Measurements from ENCODE around the gene HADH. TPM values are rescaled to one million over a fixed set of nuclear protein-coding genes. Genes with fewer than 3 reads are reported as not detected.
A peak's percentile ranks its signal among the peaks of the same experiment; 100 is the strongest.

HADH gene
- total RNA-seq, 1 experiment from 2014 or later, result 69.5 TPM

GRCh38 chr4:108055787-108056186, 66.1 kb downstream of the HADH start:
- ChIA-PET POLR2A (ENCODE audit: low non-redundant PET) (no interaction called here), CTCF (no interaction called here)
- no TSS peak for BruUV-seq (replicated peaks)
- no peak overlapping the region for H3K27ac ChIP-seq (ENCODE audit: low read depth, low read length, poor library complexity, severe bottlenecking)
- no peaks in the 10 kb centered on the region for H3K27me3 ChIP-seq (replicated peaks; ENCODE audit: insufficient read depth, low read depth, low read length, poor library complexity)
- TF ChIP-seq CTCF (conservative IDR thresholded peaks at IDR 0.05; ENCODE audit: low read depth, low read length) (no peak), EZH2 (IDR thresholded peaks at IDR 0.05; ENCODE audit: borderline replicate concordance, low read depth, low read length, poor library complexity, severe bottlenecking) (no peak)
- H3K4me3 ChIP-seq (ENCODE audit: low read depth, low read length, poor library complexity, severe bottlenecking), result no peak overlapping the region
- no peaks in the 10 kb centered on the region for H3K9me3 ChIP-seq (ENCODE audit: low read depth, low read length, poor library complexity, severe bottlenecking)
- no peak for DNase-seq (ENCODE audit: low spot score)
- no peaks in the 10 kb centered on the region for H3K36me3 ChIP-seq (ENCODE audit: insufficient read depth, low read length, poor library complexity, severe bottlenecking)
- no peaks in the 10 kb centered on the region for H3K4me1 ChIP-seq (ENCODE audit: insufficient read depth, low read length, poor library complexity, severe bottlenecking)
- intact Hi-C loops (cut with micrococcal nuclease; ENCODE audit: unreplicated experiment), result no loop called here

DNA sequence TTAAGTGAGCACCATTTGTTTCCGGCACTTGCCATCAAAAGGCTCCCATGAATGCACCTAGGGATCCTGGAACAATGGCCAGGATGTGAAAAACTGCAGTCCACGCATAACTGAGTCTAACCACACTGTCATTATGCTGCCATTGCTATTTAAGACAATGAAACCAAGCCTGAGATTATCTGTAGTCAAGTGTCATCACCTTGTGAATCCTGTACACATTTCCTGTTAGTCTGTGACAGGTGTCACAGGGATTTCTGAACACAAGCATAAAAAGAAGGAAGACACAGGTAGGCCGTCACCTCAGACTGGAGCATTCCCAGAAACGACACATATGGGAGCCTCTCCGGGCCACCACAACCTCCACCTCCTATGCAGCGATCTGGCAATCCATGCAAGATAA, 66.7 kb downstream of the HADH start:
- no TSS peak for BruUV-seq (replicated peaks)
- CTCF ChIA-PET, result no interaction called here
- H3K4me1 ChIP-seq (ENCODE audit: insufficient read depth, low read length, poor library complexity, severe bottlenecking), result no peaks in the 10 kb centered on the region
- H3K4me3 ChIP-seq (ENCODE audit: low read depth, low read length, poor library complexity, severe bottlenecking), result no peak overlapping the region
- no peaks in the 10 kb centered on the region for H3K36me3 ChIP-seq (ENCODE audit: insufficient read depth, low read length, poor library complexity, severe bottlenecking)
- no peaks in the 10 kb centered on the region for H3K27me3 ChIP-seq (replicated peaks; ENCODE audit: insufficient read depth, low read depth, low read length, poor library complexity)
- POLR2A ChIA-PET (ENCODE audit: low non-redundant PET), result no interaction called here
- no peak for DNase-seq (ENCODE audit: low spot score)
- no peaks in the 10 kb centered on the region for H3K9me3 ChIP-seq (ENCODE audit: low read depth, low read length, poor library complexity, severe bottlenecking)
- intact Hi-C loops (cut with micrococcal nuclease; ENCODE audit: unreplicated experiment), result no loop called here
- H3K27ac ChIP-seq (ENCODE audit: low read depth, low read length, poor library complexity, severe bottlenecking), result no peak overlapping the region
- no peak for TF ChIP-seq EZH2 (IDR thresholded peaks at IDR 0.05; ENCODE audit: borderline replicate concordance, low read depth, low read length, poor library complexity, severe bottlenecking)

DNA sequence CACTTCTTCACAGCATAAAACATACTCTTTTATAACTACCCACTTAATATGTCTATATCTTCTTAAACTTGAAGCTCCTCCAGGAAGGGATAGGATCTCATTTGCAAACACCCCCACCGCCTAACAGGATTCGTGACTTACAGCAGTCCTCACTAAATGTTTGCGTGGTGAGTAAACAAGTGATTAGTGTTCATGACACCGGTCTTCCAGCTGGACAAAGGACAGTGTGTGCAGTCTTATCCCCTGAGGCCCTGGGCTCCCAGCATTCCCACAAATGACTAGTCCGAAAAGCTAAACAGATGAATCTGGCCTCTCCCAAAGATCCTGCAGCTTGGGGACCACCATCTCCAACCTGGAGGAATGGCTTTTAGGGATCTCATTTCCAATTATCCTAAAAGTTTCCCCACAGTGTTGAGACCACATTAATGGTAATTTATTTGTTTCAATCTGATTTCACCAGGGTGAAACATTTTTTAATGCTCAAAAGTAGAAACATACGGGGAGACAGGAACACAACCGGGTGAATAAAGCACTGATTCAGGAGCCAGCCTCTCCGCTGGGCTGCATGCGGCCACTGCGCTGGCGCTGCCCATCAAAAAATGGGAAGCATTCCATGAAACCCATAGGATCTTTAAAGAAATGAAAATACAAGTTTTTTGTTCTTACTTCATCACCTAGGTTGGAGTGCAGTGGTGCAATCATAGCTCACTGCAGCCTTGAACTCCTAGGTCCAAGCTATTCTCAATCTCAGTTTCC, 69.2 kb downstream of the HADH start:
- BruUV-seq (replicated peaks), result no TSS peak
- Histone ChIP-seq H3K36me3 (ENCODE audit: insufficient read depth, low read length, poor library complexity, severe bottlenecking) (no peaks in the 10 kb centered on the region), H3K4me3 (ENCODE audit: low read depth, low read length, poor library complexity, severe bottlenecking) (no peak overlapping the region), H3K9me3 (ENCODE audit: low read depth, low read length, poor library complexity, severe bottlenecking) (no peaks in the 10 kb centered on the region), H3K27ac (ENCODE audit: low read depth, low read length, poor library complexity, severe bottlenecking) (no peak overlapping the region), H3K27me3 (replicated peaks; ENCODE audit: insufficient read depth, low read depth, low read length, poor library complexity) (no peaks in the 10 kb centered on the region), H3K4me1 (ENCODE audit: insufficient read depth, low read length, poor library complexity, severe bottlenecking) (no peaks in the 10 kb centered on the region)
- TF ChIP-seq EZH2 (IDR thresholded peaks at IDR 0.05; ENCODE audit: borderline replicate concordance, low read depth, low read length, poor library complexity, severe bottlenecking) (no peak), CTCF (conservative IDR thresholded peaks at IDR 0.05; ENCODE audit: low read depth, low read length) (no peak)
- intact Hi-C loops (cut with micrococcal nuclease; ENCODE audit: unreplicated experiment), result no loop called here
- POLR2A ChIA-PET (ENCODE audit: low non-redundant PET), result no interaction called here
- no peak for DNase-seq (ENCODE audit: low spot score)
- CTCF ChIA-PET, result no interaction called here

- ChIA-PET CTCF (no interaction called here), POLR2A (ENCODE audit: low non-redundant PET) (interaction anchor here (0.7 kb wide), 1 partner anchor 24 kb away, joined by 4 read pairs; no protein-coding TSS in a partner anchor)
- BruUV-seq (replicated peaks), result no TSS peak
- no peak overlapping the region for H3K27ac ChIP-seq (ENCODE audit: low read depth, low read length, poor library complexity, severe bottlenecking)
- intact Hi-C loops (cut with micrococcal nuclease; ENCODE audit: unreplicated experiment), result loop anchor here (10.0 kb wide), 1 partner anchor 515 kb away; no protein-coding TSS in a partner anchor
- TF ChIP-seq CTCF (conservative IDR thresholded peaks at IDR 0.05; ENCODE audit: low read depth, low read length), result peak; percentile 47
- TF ChIP-seq EZH2 (IDR thresholded peaks at IDR 0.05; ENCODE audit: borderline replicate concordance, low read depth, low read length, poor library complexity, severe bottlenecking), result no peak
- H3K4me1 ChIP-seq (ENCODE audit: insufficient read depth, low read length, poor library complexity, severe bottlenecking), result no peaks in the 10 kb centered on the region
- no peaks in the 10 kb centered on the region for H3K36me3 ChIP-seq (ENCODE audit: insufficient read depth, low read length, poor library complexity, severe bottlenecking)
- no peaks in the 10 kb centered on the region for H3K9me3 ChIP-seq (ENCODE audit: low read depth, low read length, poor library complexity, severe bottlenecking)
- peak; percentile 51 for DNase-seq (ENCODE audit: low spot score)
- no peaks in the 10 kb centered on the region for H3K27me3 ChIP-seq (replicated peaks; ENCODE audit: insufficient read depth, low read depth, low read length, poor library complexity)
- no peak overlapping the region for H3K4me3 ChIP-seq (ENCODE audit: low read depth, low read length, poor library complexity, severe bottlenecking)
Observed at GRCh38 chr4:108060164-108060563, 70.5 kb downstream of the HADH start.
